ENCODE results near the gene CCSAP.

DNA sequence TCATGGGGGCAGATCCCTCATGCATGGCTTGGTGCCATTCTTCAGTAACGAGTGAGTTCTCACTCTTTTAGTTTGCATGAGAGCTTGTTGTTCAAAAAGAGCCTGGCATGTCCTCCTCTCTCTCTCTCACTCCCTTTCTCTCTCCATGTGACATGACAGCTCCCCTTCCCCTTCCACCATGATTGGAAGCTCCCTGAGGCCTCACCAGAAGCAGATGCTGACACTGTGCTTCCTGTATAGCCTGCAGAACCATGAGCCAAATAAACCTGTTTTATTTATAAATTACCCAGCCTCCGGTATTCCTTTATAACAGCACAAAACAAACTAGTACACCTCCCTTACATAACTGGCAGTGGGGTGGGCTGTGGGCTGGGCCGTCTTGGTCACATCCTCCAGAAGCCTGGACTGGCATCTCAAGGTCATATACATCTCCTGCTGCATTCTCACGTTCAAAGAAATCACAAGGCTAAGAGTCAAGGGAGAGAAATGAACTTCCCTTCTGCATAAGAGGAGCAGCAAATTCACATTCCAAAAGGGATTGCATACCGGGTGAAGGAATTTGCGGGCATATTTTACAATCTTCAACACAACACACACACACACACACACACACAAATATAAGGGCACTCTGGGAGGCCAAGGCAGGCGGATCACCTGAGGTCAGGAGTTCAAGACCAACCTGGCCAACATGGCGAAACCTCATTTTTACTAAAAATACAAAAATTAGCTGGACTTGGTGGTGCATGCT lies 2.3 kb upstream of the CCSAP start:
- TF ChIP-seq, protein P1, sequence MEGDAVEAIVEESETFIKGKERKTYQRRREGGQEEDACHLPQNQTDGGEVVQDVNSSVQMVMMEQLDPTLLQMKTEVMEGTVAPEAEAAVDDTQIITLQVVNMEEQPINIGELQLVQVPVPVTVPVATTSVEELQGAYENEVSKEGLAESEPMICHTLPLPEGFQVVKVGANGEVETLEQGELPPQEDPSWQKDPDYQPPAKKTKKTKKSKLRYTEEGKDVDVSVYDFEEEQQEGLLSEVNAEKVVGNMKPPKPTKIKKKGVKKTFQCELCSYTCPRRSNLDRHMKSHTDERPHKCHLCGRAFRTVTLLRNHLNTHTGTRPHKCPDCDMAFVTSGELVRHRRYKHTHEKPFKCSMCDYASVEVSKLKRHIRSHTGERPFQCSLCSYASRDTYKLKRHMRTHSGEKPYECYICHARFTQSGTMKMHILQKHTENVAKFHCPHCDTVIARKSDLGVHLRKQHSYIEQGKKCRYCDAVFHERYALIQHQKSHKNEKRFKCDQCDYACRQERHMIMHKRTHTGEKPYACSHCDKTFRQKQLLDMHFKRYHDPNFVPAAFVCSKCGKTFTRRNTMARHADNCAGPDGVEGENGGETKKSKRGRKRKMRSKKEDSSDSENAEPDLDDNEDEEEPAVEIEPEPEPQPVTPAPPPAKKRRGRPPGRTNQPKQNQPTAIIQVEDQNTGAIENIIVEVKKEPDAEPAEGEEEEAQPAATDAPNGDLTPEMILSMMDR (IDR thresholded peaks at IDR 0.05): no peak
- TF ChIP-seq POLR2A (IDR thresholded peaks at IDR 0.05): no peak

Data from Peyer's patch (tissue), 4 donors.